HepG2 (cell line): Measurements from ENCODE around the gene ZNF26. TPM values are rescaled to one million over a fixed set of nuclear protein-coding genes. Genes with fewer than 3 reads are reported as not detected.

ENCODE experiments used
- CERS6 ChIP-seq: sonication (generic); formaldehyde crosslinking; IDR thresholded peaks from 2 replicates; pipeline ENCODE4 v1.5.0; 2020; ENCODE audit warnings: missing genetic modification reagents
- DNMT3B ChIP-seq: conservative IDR thresholded peaks from 2 replicates; pipeline ENCODE4 v1.6.1; 2016; ENCODE audit warnings: missing biosample characterization, control low read depth
- FOXO4 ChIP-seq: sonication (generic); formaldehyde crosslinking; conservative IDR thresholded peaks from 2 replicates; pipeline ENCODE4 v1.8.1; 2023; ENCODE audit warnings: missing genetic modification reagents
- GTF3A ChIP-seq: sonication (generic); formaldehyde crosslinking; conservative IDR thresholded peaks from 2 replicates; pipeline ENCODE4 v1.4.0; 2020; ENCODE audit warnings: mild to moderate bottlenecking, missing genetic modification reagents
- IKZF5 ChIP-seq: IDR thresholded peaks from 2 replicates; pipeline ENCODE4 v1.6.1; 2018; ENCODE audit warnings: missing genetic modification reagents, mild to moderate bottlenecking, missing compliant biosample characterization
- ISX ChIP-seq: sonication (generic); formaldehyde crosslinking; conservative IDR thresholded peaks from 2 replicates; pipeline ENCODE4 v1.5.0; 2020; ENCODE audit warnings: missing genetic modification reagents
- NRL ChIP-seq: sonication (generic); formaldehyde crosslinking; IDR thresholded peaks from 2 replicates; pipeline ENCODE4 v1.5.0; 2020; ENCODE audit warnings: missing genetic modification reagents, mild to moderate bottlenecking, moderate library complexity, borderline replicate concordance
- PAX8 ChIP-seq: sonication (generic); formaldehyde crosslinking; IDR thresholded peaks from 2 replicates; pipeline ENCODE4 v1.8.0; 2022; ENCODE audit warnings: mild to moderate bottlenecking, missing genetic modification reagents, borderline replicate concordance
- SETDB1 ChIP-seq: sonication (generic); formaldehyde crosslinking; IDR thresholded peaks from 2 replicates; pipeline ENCODE4 v1.5.1; 2020; ENCODE audit warnings: missing genetic modification reagents, mild to moderate bottlenecking, borderline replicate concordance
- SIX1 ChIP-seq: sonication (generic); formaldehyde crosslinking; IDR thresholded peaks from 2 replicates; pipeline ENCODE4 v1.4.0; 2020; ENCODE audit warnings: missing genetic modification reagents, borderline replicate concordance
- ZBTB20 ChIP-seq: sonication (generic); formaldehyde crosslinking; IDR thresholded peaks from 2 replicates; pipeline ENCODE4 v1.8.1; 2023; ENCODE audit warnings: missing genetic modification reagents, low read depth, mild to moderate bottlenecking, borderline replicate concordance
- ZBTB40 ChIP-seq, 2 experiments: fragments of 450-650 bp in 1 of 2; sonication (generic) in 1 of 2; formaldehyde crosslinking in 1 of 2; IDR thresholded peaks; 2 replicates each; pipeline versions ENCODE4 v1.6.1 to v1.8.0; 2016 to 2022; ENCODE audit warnings: antibody characterized with exemption in 1 of 2, mild to moderate bottlenecking in 1 of 2, missing genetic modification reagents in 1 of 2
- ZBTB42 ChIP-seq: sonication (generic); formaldehyde crosslinking; IDR thresholded peaks from 2 replicates; pipeline ENCODE4 v1.5.0; 2020; ENCODE audit warnings: mild to moderate bottlenecking, missing genetic modification reagents
- ZFAT ChIP-seq: sonication (generic); formaldehyde crosslinking; conservative IDR thresholded peaks from 2 replicates; pipeline ENCODE4 v1.8.1; 2023; ENCODE audit warnings: missing genetic modification reagents, inconsistent platforms
- ZNF205 ChIP-seq: IDR thresholded peaks from 2 replicates; pipeline ENCODE4 v1.6.1; 2018; ENCODE audit warnings: missing biosample characterization, missing genetic modification reagents
- ZNF501 ChIP-seq: sonication (generic); formaldehyde crosslinking; IDR thresholded peaks from 2 replicates; pipeline ENCODE4 v1.5.1; 2020; ENCODE audit warnings: mild to moderate bottlenecking, moderate library complexity, missing genetic modification reagents
- ZSCAN12 ChIP-seq: sonication (generic); formaldehyde crosslinking; IDR thresholded peaks from 2 replicates; pipeline ENCODE4 v1.9.0; 2021; ENCODE audit warnings: mild to moderate bottlenecking, missing genetic modification reagents
- polyA plus RNA-seq, 8 experiments: library from polyadenylated mRNA; depleted of rRNA in 3 of 8; stranded (reverse) in 7 of 8; unstranded in 1 of 8; fragments of >200 nt; fragmentation: Illumina TruSeq in 4 of 8; extraction: Trizol in 4 of 8; gene quantifications; 2 replicates each; pipeline versions ENCODE4 v1.2.1 to v1.2.3, GENCODE V29; 2011 to 2016; ENCODE audit warnings: low read depth in 4 of 8, missing spikeins in 1 of 8, mixed read lengths in 1 of 8; ENCODE audit not compliant: insufficient read depth in 1 of 8
- total RNA-seq, 5 experiments: library from RNA; depleted of rRNA; stranded (reverse); fragments of >200 nt; fragmentation: Illumina TruSeq; extraction: Trizol; gene quantifications; 2 replicates each; pipeline ENCODE4 v1.2.3, GENCODE V29; 2016; ENCODE audit warnings: low read depth in 1 of 5

The ZNF26 gene
- total and polyA plus RNA-seq, 2 of the 13 experiments (the other 11 are each of a cell fraction or from before 2014, with no cell fraction given): 3.8 to 6.5 TPM

GRCh38 chr12:132956011-132956788 lies 30.0 kb upstream of the ZNF26 start, which contains the start of gene ZNF605 (continued):
- no peak for TF ChIP-seq IKZF5 (CRISPR knock-in tag)
- TF ChIP-seq ZNF501: peak; percentile 69
- TF ChIP-seq SIX1: no peak
- TF ChIP-seq DNMT3B (CRISPR knock-in tag): no peak
- TF ChIP-seq CERS6 (CRISPR knock-in tag): no peak
- no peak for TF ChIP-seq ZFAT
- no peak for TF ChIP-seq ZNF205
- TF ChIP-seq SETDB1 (CRISPR knock-in tag): no peak
- no peak for TF ChIP-seq FOXO4 (CRISPR knock-in tag)
- no peak for TF ChIP-seq ZSCAN12
- no peak for TF ChIP-seq ZBTB20 (CRISPR knock-in tag)
- TF ChIP-seq ISX (CRISPR knock-in tag): no peak
- TF ChIP-seq NRL (CRISPR knock-in tag): no peak
- no peak for TF ChIP-seq GTF3A (CRISPR knock-in tag)
- no peak for TF ChIP-seq ZBTB40 (IDR thresholded peaks at IDR 0.05)
- TF ChIP-seq ZBTB40 (CRISPR knock-in tag; IDR thresholded peaks at IDR 0.05): no peak
- no peak for TF ChIP-seq ZBTB42 (CRISPR knock-in tag)
- no peak for TF ChIP-seq PAX8 (CRISPR knock-in tag)
